Spinal cord (tissue), 10 donors: ENCODE measurements around the gene XIRP1. TPM values are rescaled to one million over a fixed set of nuclear protein-coding genes. Genes with fewer than 3 reads are reported as not detected.
A peak's percentile ranks its signal among the peaks of the same experiment; 100 is the strongest.

Experiments
- DNase-seq, 6 donors: peaks; one replicate each; pipeline versions ENCODE4 v3.0.0 to v3.0.0-alpha.2; 2013 to 2015; ENCODE audit warnings: low spot score in 6 of 6, low read depth in 4 of 6
- H3K27ac ChIP-seq: one replicate; pipeline ENCODE4 v1.5.1; 2013; ENCODE audit warnings: low read depth, low read length, control low read depth
- H3K27me3 ChIP-seq: one replicate; pipeline ENCODE4 v1.6.1; 2013; ENCODE audit warnings: low read length; ENCODE audit not compliant: control insufficient read depth, insufficient read depth
- H3K36me3 ChIP-seq: one replicate; pipeline ENCODE4 v1.6.1; 2013; ENCODE audit warnings: low read length; ENCODE audit not compliant: control insufficient read depth, insufficient read depth
- H3K4me1 ChIP-seq: one replicate; pipeline ENCODE4 v1.6.1; 2013; ENCODE audit warnings: low read length; ENCODE audit not compliant: control insufficient read depth, insufficient read depth
- H3K4me3 ChIP-seq: one replicate; pipeline ENCODE4 v1.5.1; 2013; ENCODE audit warnings: low read depth, low read length, control low read depth
- H3K9me3 ChIP-seq: one replicate; pipeline ENCODE4 v1.6.1; 2013; ENCODE audit warnings: low read length; ENCODE audit not compliant: control insufficient read depth, insufficient read depth
- WGBS: methylation state at CpG from one replicate; pipeline ENCODE4 v1.1.5; 2013; ENCODE audit warnings: missing lambda C conversion rate; ENCODE audit not compliant: insufficient coverage; 5-methylcytosine and 5-hydroxymethylcytosine counted together
- polyA plus RNA-seq, 2 donors: library from polyadenylated mRNA; unstranded; fragments of 120-200 nt; gene quantifications; one replicate each; pipeline ENCODE4 v1.2.1, GENCODE V29; 2013; ENCODE audit not compliant: insufficient read length in 2 of 2
- total RNA-seq, 2 donors: library from RNA; depleted of rRNA in 1 of 2; stranded (reverse); fragments of 120-200 nt in 1 of 2; fragments of >200 nt in 1 of 2; gene quantifications; one replicate each; pipeline versions ENCODE4 v1.2.3 to v1.2.4, GENCODE V29; 2013 to 2014
- donor health status: healthy.

The XIRP1 gene
- total and polyA plus RNA-seq, 4 donors = 0.20 to 1.6 (median 0.89) TPM

GRCh38 chr3:39210078-39210477 lies 17.7 kb upstream of the XIRP1 start:
- H3K27me3 ChIP-seq = no peaks in the 10 kb centered on the region
- no peak for DNase-seq
- H3K27ac ChIP-seq = no peak overlapping the region
- H3K36me3 ChIP-seq = no peaks in the 10 kb centered on the region
- H3K9me3 ChIP-seq = no peaks in the 10 kb centered on the region
- no peak overlapping the region for H3K4me3 ChIP-seq
- H3K4me1 ChIP-seq = peaks cover 2% of the 10 kb centered on the region
- no CpG with 5 or more reads among the region's 3 CpGs for WGBS

GRCh38 chr3:39209329-39209970 lies 17.1 kb upstream of the XIRP1 start:
- no peaks in the 10 kb centered on the region for H3K36me3 ChIP-seq
- H3K27me3 ChIP-seq = no peaks in the 10 kb centered on the region
- WGBS = 100% methylated on average over 1 of the region's 1 CpG
- no peak overlapping the region for H3K27ac ChIP-seq
- DNase-seq = no peak
- no peak overlapping the region for H3K4me3 ChIP-seq
- H3K4me1 ChIP-seq = peaks cover 2% of the 10 kb centered on the region
- no peaks in the 10 kb centered on the region for H3K9me3 ChIP-seq

DNA sequence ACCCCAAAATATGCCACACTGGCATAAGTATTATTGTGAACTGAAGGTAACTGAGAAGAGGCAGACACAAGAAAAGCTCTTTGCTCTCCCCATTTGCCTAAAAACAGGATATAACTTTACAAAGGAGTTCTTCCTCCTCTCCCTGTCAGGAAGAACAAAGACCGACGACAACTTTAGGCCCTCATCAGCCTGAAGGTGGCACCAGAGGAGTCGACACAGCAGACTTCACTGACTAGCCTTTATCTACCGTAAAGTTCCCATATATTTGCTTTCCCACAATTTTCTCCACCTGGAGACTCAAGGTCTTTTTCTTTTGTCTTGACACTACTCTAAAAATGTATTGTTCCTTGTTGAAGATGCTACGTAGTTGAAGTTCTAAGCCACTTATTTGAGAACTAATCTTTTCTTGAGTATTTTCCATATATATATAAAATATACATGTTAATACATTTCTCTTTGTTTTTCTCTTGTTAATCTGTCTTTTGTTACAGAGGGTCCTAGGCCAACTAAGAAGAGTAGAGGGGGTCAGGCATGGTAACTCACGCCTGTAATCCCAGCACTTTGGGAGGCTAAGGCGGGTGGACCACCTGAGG lies 16.2 kb upstream of the XIRP1 start:
- H3K27me3 ChIP-seq = no peaks in the 10 kb centered on the region
- peaks cover 2% of the 10 kb centered on the region for H3K4me1 ChIP-seq
- no peaks in the 10 kb centered on the region for H3K36me3 ChIP-seq
- peak in 4 of 6 donors; percentile 19 to 76 (median 46) for DNase-seq
- no peak overlapping the region for H3K4me3 ChIP-seq
- no peaks in the 10 kb centered on the region for H3K9me3 ChIP-seq
- 2% methylated on average over 3 of the region's 7 CpGs for WGBS
- H3K27ac ChIP-seq = peak overlapping the region; percentile 58

DNA sequence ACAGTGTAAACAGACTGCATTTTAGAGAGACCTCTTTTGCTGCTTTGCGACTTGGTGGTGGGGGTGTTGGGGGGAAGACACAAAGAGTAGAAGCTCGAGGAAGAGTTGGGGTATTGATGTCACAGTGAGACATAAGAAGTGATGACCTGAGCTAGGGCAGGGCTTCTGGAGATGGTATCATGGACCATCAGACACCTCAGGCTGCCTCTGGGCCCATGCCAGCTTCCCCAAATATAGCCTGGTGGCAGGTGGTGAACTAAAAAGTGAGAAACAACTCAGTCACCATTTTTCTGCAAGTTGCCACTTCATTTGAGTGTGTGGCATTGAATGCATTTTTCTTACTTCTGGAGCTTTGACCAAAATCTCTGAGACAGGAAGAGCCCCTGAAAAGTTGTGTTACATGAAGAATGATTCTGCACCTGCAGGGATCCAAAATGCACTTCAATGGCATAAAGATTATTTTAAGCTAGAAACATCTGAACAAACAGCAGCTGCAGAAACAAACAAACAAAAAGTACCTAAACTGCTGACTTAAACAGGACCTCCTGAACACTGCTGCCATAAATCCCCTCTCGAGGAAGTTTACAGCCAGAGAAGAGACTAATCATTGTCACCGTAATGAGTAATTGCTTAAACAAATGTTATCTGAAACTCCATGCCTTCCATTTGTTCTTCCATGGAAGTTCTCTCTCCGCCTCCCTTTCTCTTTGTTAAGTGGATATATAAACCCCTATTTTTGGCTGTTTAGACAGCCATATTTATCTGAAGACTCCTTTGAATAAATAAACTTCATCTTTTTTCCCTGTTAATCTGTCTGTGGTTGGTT lies 15.2 kb upstream of the XIRP1 start:
- Histone ChIP-seq H3K36me3 (no peaks in the 10 kb centered on the region), H3K27ac (peak overlapping the region; percentile 58), H3K4me3 (no peak overlapping the region), H3K27me3 (no peaks in the 10 kb centered on the region), H3K9me3 (no peaks in the 10 kb centered on the region), H3K4me1 (peaks cover 2% of the 10 kb centered on the region)
- WGBS = 79% methylated on average over 2 of the region's 5 CpGs
- DNase-seq = peak in 1 of 6 donors; percentile 14

GRCh38 chr3:39205919-39206516 lies 13.6 kb upstream of the XIRP1 start:
- H3K9me3 ChIP-seq = no peaks in the 10 kb centered on the region
- peaks cover 2% of the 10 kb centered on the region for H3K4me1 ChIP-seq
- peak overlapping the region; percentile 22 for H3K27ac ChIP-seq
- no peaks in the 10 kb centered on the region for H3K36me3 ChIP-seq
- no peak overlapping the region for H3K4me3 ChIP-seq
- WGBS = 87% methylated on average over 5 of the region's 6 CpGs
- no peaks in the 10 kb centered on the region for H3K27me3 ChIP-seq
- DNase-seq = no peak

- Histone ChIP-seq H3K4me1 (peaks cover 2% of the 10 kb centered on the region), H3K4me3 (no peak overlapping the region), H3K27me3 (no peaks in the 10 kb centered on the region), H3K27ac (no peak overlapping the region), H3K9me3 (no peaks in the 10 kb centered on the region), H3K36me3 (no peaks in the 10 kb centered on the region)
- DNase-seq = peak in 1 of 6 donors; percentile 51
- WGBS = 57% methylated on average over 2 of the region's 2 CpGs
Observed at GRCh38 chr3:39205131-39205530, 12.7 kb upstream of the XIRP1 start.

DNA sequence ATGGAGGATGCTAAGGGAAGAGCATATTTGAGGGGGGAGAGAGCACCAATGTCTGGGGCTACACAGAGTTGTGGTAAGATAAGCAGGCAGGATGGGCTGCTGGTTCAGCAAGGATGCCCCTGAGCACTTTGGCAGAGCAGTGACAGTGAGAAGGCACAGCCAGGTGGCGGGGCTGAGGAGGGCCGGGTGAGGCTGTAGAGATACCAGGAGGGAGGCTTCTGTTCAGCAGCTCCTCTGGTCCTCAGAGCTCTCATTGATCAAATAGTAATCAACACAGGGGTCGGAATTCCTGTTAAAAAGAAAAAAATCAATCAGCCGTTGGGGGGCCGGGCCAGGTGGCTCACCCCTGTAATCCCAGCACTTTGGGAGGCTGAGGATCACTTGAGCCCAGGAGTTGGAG lies 11.5 kb upstream of the XIRP1 start:
- Histone ChIP-seq H3K4me3 (no peak overlapping the region), H3K4me1 (peaks cover 2% of the 10 kb centered on the region), H3K36me3 (no peaks in the 10 kb centered on the region), H3K9me3 (no peaks in the 10 kb centered on the region), H3K27me3 (no peaks in the 10 kb centered on the region), H3K27ac (no peak overlapping the region)
- DNase-seq = no peak
- WGBS = 100% methylated on average over 2 of the region's 5 CpGs

GRCh38 chr3:39203402-39203801 lies 11.0 kb upstream of the XIRP1 start:
- H3K4me1 ChIP-seq = no peaks in the 10 kb centered on the region
- no peaks in the 10 kb centered on the region for H3K36me3 ChIP-seq
- H3K27ac ChIP-seq = no peak overlapping the region
- H3K27me3 ChIP-seq = no peaks in the 10 kb centered on the region
- DNase-seq = no peak
- no peak overlapping the region for H3K4me3 ChIP-seq
- WGBS = 86% methylated on average over 4 of the region's 4 CpGs
- H3K9me3 ChIP-seq = no peaks in the 10 kb centered on the region

GRCh38 chr3:39202094-39202493 lies 9.7 kb upstream of the XIRP1 start:
- WGBS = 64% methylated on average over 3 of the region's 3 CpGs
- H3K4me3 ChIP-seq = no peak overlapping the region
- H3K4me1 ChIP-seq = no peaks in the 10 kb centered on the region
- no peaks in the 10 kb centered on the region for H3K36me3 ChIP-seq
- H3K27me3 ChIP-seq = no peaks in the 10 kb centered on the region
- H3K9me3 ChIP-seq = no peaks in the 10 kb centered on the region
- no peak overlapping the region for H3K27ac ChIP-seq
- DNase-seq = no peak
